Tibial nerve (tissue), 4 donors: ENCODE data around the gene TARM1.

Experiments
- EP300 ChIP-seq, 2 donors: sonication (generic); formaldehyde crosslinking; IDR thresholded peaks; one replicate each; pipeline ENCODE4 v1.6.1; 2017; ENCODE audit warnings: antibody characterized with exemption in 2 of 2, mild to moderate bottlenecking in 1 of 2
- POLR2A ChIP-seq, 2 donors: fragments of 450-650 bp; IDR thresholded peaks; one replicate each; pipeline ENCODE4 v1.6.1; 2017; ENCODE audit warnings: antibody characterized with exemption in 2 of 2, mild to moderate bottlenecking in 2 of 2, moderate library complexity in 2 of 2
- TF ChIP-seq, protein P1 (sequence below), 5 experiments: fragments of 200-600 bp in 3 of 5; fragments of 450-650 bp in 2 of 5; sonication (generic) in 3 of 5; IDR thresholded peaks; one replicate each; pipeline ENCODE4 v1.5.1; 2016 to 2019; ENCODE audit warnings: antibody characterized with exemption in 5 of 5, mild to moderate bottlenecking in 3 of 5, moderate library complexity in 2 of 5

DNA sequence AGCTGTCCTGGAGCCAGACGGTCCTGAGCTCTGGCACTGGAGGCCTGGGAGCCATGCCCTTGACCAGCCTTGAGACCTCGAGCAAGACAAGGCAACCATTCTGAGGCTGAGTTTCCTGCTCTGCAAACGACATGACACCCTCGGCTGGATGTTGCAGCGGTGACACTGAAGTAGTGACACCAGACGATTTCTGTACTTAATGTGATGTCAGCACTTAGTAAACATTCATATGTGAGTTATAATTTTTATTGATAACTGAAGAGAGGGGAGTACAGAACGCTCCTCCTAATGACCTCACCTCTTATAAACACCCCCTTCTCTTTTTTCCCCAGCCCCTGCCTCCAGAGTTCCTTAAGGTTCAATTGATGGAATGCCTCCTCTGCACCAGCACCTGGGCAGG, 27.3 kb upstream of the TARM1 start:
- TF ChIP-seq, protein P1, sequence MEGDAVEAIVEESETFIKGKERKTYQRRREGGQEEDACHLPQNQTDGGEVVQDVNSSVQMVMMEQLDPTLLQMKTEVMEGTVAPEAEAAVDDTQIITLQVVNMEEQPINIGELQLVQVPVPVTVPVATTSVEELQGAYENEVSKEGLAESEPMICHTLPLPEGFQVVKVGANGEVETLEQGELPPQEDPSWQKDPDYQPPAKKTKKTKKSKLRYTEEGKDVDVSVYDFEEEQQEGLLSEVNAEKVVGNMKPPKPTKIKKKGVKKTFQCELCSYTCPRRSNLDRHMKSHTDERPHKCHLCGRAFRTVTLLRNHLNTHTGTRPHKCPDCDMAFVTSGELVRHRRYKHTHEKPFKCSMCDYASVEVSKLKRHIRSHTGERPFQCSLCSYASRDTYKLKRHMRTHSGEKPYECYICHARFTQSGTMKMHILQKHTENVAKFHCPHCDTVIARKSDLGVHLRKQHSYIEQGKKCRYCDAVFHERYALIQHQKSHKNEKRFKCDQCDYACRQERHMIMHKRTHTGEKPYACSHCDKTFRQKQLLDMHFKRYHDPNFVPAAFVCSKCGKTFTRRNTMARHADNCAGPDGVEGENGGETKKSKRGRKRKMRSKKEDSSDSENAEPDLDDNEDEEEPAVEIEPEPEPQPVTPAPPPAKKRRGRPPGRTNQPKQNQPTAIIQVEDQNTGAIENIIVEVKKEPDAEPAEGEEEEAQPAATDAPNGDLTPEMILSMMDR (IDR thresholded peaks at IDR 0.05) = no peak
- no peak for TF ChIP-seq POLR2A (IDR thresholded peaks at IDR 0.05)
- TF ChIP-seq EP300 (IDR thresholded peaks at IDR 0.05) = no peak
